HFFc6 (cell line): Measurements from ENCODE around the gene TECR. TPM values are rescaled to one million over a fixed set of nuclear protein-coding genes. Genes with fewer than 3 reads are reported as not detected.

ENCODE experiments used
- DNase-seq: peaks from one replicate; pipeline ENCODE4 v3.0.0-alpha.2; 2018
- H3K27ac Mint-ChIP-seq: 2 replicates; pipeline ENCODE4 v1.8.0; 2020; ENCODE audit warnings: mild to moderate bottlenecking, mixed read lengths
- H3K27me3 Mint-ChIP-seq: 2 replicates; pipeline ENCODE4 v1.8.0; 2021; ENCODE audit warnings: mild to moderate bottlenecking, moderate library complexity, mixed read lengths; ENCODE audit not compliant: insufficient read depth
- H3K36me3 Mint-ChIP-seq: 2 replicates; pipeline ENCODE4 v1.8.0; 2021; ENCODE audit warnings: low read depth, mixed read lengths
- H3K4me1 Mint-ChIP-seq: 2 replicates; pipeline ENCODE4 v1.8.0; 2020; ENCODE audit warnings: low read depth, mixed read lengths
- H3K4me3 Mint-ChIP-seq: 2 replicates; pipeline ENCODE4 v1.8.0; 2020; ENCODE audit warnings: mild to moderate bottlenecking, moderate library complexity, mixed read lengths
- H3K9me3 Mint-ChIP-seq: 2 replicates; pipeline ENCODE4 v1.8.0; 2020; ENCODE audit warnings: mild to moderate bottlenecking, mixed read lengths
- total RNA-seq, 6 experiments: library from RNA; stranded (reverse); fragmentation: NEBNext Ultra II Directional; extraction: Animal tissue kit (Norgen Biotek cat#: 25700); gene quantifications; 2 replicates in 1 of 6; 3 replicates in 5 of 6; pipeline ENCODE4 v1.2.3, GENCODE V29; 2021
- TF ChIP-seq, protein P1 (sequence below): fragments of 200-600 bp; sonication (generic); IDR thresholded peaks from 2 replicates; pipeline ENCODE4 v1.5.0; 2021; ENCODE audit warnings: antibody characterized with exemption, mild to moderate bottlenecking

The TECR gene
- total RNA-seq, 6 experiments from 2014 or later, result 101 to 132 (median 118) TPM

DNA sequence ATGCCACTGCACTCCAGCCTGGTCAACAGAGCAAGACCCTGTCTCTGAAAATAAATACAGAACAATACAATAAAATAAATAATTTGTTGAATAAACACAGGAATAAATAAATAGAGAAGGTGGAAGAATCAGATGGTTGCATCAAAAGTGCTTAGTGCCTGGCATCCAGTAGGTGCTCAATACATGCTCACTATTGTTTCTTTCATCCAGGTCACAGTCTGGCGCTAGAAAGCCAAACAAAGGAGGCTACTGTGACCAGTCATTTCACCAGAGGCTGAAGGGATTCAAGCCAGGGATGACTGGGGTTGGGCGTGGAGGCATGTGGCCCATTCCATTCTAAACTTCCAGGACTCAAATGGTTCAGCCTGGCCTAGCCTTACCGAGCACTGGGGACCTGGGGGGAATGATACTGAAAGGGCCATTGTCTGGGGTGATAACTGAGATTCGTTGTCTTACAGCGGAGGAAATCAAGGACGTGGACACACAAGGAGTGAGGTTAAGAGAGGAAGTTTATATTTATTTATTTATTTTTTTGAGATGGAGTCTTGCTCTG, 46.1 kb downstream of the TECR start:
- TF ChIP-seq, protein P1, sequence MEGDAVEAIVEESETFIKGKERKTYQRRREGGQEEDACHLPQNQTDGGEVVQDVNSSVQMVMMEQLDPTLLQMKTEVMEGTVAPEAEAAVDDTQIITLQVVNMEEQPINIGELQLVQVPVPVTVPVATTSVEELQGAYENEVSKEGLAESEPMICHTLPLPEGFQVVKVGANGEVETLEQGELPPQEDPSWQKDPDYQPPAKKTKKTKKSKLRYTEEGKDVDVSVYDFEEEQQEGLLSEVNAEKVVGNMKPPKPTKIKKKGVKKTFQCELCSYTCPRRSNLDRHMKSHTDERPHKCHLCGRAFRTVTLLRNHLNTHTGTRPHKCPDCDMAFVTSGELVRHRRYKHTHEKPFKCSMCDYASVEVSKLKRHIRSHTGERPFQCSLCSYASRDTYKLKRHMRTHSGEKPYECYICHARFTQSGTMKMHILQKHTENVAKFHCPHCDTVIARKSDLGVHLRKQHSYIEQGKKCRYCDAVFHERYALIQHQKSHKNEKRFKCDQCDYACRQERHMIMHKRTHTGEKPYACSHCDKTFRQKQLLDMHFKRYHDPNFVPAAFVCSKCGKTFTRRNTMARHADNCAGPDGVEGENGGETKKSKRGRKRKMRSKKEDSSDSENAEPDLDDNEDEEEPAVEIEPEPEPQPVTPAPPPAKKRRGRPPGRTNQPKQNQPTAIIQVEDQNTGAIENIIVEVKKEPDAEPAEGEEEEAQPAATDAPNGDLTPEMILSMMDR, result no peak
- H3K27me3 Mint-ChIP-seq, result no peaks in the 10 kb centered on the region; the same call in 1 of the 2 replicates
- no peak for DNase-seq
- H3K4me3 Mint-ChIP-seq, result no peak overlapping the region
- no peak overlapping the region for H3K27ac Mint-ChIP-seq
- peaks cover 8% of the 10 kb centered on the region for H3K36me3 Mint-ChIP-seq
- H3K9me3 Mint-ChIP-seq, result no peaks in the 10 kb centered on the region
- peaks cover 27% of the 10 kb centered on the region for H3K4me1 Mint-ChIP-seq

DNA sequence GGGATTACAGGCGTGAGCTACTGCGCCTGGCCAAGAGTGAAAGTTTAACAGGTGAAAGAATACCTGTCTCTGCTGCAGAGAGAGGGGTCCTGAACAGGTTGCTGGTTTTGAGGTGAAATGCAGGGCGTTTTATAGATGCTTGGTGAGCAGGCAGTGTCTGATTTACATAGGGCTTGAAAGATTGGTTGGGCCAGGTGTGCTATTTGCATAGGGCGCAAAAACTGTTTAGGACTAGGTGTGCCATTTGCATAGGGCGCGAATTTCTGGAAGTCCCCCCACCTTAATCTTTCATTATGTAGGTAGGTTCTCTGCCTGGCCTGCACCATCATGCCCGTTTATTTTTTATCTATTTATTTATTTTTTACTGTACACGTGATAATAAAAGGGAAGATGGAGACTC, 47.0 kb downstream of the TECR start:
- no peaks in the 10 kb centered on the region for H3K9me3 Mint-ChIP-seq
- H3K4me3 Mint-ChIP-seq, result no peak overlapping the region
- H3K27ac Mint-ChIP-seq, result no peak overlapping the region

DNA sequence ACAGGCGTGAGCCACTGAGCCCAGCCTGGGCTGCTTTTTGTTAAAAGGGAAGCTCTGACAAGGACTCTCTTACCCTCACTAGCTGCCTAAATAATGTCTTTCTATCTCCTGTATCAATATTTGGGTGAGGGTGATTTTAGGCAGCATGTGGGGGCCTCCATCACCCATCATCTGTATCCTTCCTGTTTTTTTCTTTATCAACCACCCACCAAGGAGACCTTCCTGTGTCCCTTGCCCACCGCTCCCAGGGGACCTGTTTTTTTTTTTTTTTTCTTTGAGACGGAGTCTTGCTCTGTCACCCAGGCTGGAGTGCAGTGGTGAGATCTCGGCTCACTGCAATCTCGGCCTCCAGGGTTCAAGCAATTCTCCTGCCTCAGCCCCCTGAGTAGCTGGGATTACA, 47.9 kb downstream of the TECR start:
- Mint-ChIP-seq H3K4me1 (peaks cover 18% of the 10 kb centered on the region), H3K4me3 (no peak overlapping the region), H3K36me3 (no peaks in the 10 kb centered on the region), H3K27ac (no peak overlapping the region), H3K27me3 (no peaks in the 10 kb centered on the region; the same call in 1 of the 2 replicates), H3K9me3 (no peaks in the 10 kb centered on the region)
- TF ChIP-seq, protein P1, result no peak
- no peak for DNase-seq

More for the DNA sequence above, 47.0 kb downstream of the TECR start:
- Mint-ChIP-seq H3K4me1 (peaks cover 23% of the 10 kb centered on the region), H3K27me3 (no peaks in the 10 kb centered on the region; the same call in 1 of the 2 replicates), H3K36me3 (peaks cover 4% of the 10 kb centered on the region)
- DNase-seq, result no peak
- TF ChIP-seq, protein P1, result no peak

DNA sequence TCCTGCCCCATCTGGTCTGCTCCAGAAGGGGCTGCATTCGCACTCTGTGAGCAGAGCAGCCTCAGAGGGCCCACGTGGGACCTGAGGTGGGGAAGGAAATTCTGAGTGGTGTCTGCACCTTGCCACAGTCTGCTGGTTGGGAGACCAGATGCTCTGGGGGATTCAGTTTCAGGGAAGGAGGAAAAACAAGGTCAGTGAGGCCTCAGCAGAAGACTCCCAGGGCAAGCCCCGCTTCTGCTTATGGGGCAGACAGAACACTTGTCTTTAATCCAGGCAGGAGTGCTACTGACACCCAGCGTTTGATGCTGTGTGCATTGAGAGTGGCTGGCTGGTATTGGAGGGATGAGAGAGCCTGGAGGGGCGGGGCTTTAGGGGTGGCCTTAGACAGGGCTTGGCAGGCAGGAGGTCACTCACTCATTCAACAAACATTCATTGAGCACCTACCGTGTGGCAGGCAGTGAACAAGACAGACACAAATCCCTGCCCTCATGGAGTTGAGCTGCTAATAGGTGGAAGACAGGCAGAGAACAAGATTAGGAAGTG, 48.6 kb downstream of the TECR start:
- TF ChIP-seq, protein P1, result no peak
- Mint-ChIP-seq H3K4me1 (peaks cover 18% of the 10 kb centered on the region), H3K9me3 (no peaks in the 10 kb centered on the region), H3K27me3 (no peaks in the 10 kb centered on the region; the same call in 1 of the 2 replicates), H3K4me3 (no peak overlapping the region), H3K36me3 (no peaks in the 10 kb centered on the region), H3K27ac (no peak overlapping the region)
- no peak for DNase-seq

DNA sequence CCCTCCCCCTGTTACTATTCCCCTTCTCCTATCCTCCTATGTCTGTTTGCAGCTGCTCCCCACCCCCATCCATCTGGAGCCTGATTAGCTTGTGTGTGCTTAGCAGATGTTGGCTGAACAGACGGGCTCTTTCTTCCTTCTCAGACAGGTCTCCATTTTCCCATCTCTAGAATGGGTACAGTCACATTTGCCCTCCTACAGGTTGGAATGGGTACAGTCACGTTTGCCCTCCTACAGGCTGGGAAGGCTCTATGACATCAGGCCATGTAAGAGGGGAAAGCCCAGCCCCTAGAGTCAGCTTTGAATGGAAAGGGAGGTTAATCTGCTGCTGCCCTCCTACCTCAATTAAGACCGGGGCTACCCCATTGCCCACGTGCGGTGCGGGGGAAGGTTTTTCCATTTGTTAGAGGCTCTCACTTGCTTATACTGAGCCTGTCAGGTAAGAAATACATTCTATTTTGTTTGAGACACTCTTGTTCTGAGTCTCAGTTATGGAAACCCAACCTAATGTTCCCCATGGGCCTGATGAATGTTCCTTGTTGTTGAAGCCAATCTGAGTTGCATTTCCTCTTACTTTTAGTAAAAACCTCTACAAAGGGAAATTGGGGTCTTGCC, 51.3 kb downstream of the TECR start:
- Mint-ChIP-seq H3K27me3 (no peaks in the 10 kb centered on the region; the same call in 1 of the 2 replicates), H3K4me3 (no peak overlapping the region), H3K27ac (no peak overlapping the region), H3K4me1 (0 out of 2 replicates have a peak, but pooled peaks cover 11% of the 10 kb centered on the region), H3K36me3 (no peaks in the 10 kb centered on the region), H3K9me3 (no peaks in the 10 kb centered on the region)
- DNase-seq, result no peak
- TF ChIP-seq, protein P1, result peak; percentile 23
